Ishikawa (cell line): ENCODE data around the gene PEX12.

Experiments
- CREB1 ChIP-seq: IDR thresholded peaks from 2 replicates; pipeline ENCODE4 v1.6.1; 2012; ENCODE audit warnings: low read depth
- NFIC ChIP-seq: IDR thresholded peaks from 2 replicates; pipeline ENCODE4 v1.6.1; 2012
- TAF1 ChIP-seq: IDR thresholded peaks from 2 replicates; pipeline ENCODE4 v1.6.1; 2012; ENCODE audit warnings: low read depth, mild to moderate bottlenecking
- YY1 ChIP-seq: IDR thresholded peaks from 2 replicates; pipeline ENCODE4 v1.6.1; 2012; ENCODE audit warnings: low read depth
- ZBTB7A ChIP-seq: IDR thresholded peaks from 2 replicates; pipeline ENCODE4 v1.6.1; 2012; ENCODE audit warnings: low read depth
- TF ChIP-seq, protein P1 (sequence below): IDR thresholded peaks from 2 replicates; pipeline ENCODE4 v1.6.1; 2012; ENCODE audit warnings: low read depth, mild to moderate bottlenecking
- TF ChIP-seq, protein P2 (sequence below): IDR thresholded peaks from 2 replicates; pipeline ENCODE4 v1.6.1; 2012

DNA sequence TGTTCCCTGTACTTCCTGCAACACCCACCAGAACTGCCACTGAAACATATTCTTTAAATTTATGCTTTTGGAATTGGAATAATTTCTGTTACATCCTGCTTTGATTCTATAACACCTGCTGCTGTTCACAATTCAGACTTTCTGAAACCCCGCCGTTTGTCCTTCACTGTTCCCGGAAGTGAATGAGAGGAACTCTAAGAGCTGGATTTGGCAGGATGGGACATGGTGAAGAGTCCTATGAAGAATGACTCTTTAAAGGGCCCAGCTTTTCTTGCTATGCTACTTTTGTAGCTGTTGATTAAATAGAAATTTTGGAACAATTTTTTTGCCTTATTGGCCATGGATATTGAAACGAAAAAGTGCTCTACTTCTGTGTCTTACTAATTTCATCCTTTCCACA, 17.7 kb upstream of the PEX12 start:
- TF ChIP-seq, protein P1, sequence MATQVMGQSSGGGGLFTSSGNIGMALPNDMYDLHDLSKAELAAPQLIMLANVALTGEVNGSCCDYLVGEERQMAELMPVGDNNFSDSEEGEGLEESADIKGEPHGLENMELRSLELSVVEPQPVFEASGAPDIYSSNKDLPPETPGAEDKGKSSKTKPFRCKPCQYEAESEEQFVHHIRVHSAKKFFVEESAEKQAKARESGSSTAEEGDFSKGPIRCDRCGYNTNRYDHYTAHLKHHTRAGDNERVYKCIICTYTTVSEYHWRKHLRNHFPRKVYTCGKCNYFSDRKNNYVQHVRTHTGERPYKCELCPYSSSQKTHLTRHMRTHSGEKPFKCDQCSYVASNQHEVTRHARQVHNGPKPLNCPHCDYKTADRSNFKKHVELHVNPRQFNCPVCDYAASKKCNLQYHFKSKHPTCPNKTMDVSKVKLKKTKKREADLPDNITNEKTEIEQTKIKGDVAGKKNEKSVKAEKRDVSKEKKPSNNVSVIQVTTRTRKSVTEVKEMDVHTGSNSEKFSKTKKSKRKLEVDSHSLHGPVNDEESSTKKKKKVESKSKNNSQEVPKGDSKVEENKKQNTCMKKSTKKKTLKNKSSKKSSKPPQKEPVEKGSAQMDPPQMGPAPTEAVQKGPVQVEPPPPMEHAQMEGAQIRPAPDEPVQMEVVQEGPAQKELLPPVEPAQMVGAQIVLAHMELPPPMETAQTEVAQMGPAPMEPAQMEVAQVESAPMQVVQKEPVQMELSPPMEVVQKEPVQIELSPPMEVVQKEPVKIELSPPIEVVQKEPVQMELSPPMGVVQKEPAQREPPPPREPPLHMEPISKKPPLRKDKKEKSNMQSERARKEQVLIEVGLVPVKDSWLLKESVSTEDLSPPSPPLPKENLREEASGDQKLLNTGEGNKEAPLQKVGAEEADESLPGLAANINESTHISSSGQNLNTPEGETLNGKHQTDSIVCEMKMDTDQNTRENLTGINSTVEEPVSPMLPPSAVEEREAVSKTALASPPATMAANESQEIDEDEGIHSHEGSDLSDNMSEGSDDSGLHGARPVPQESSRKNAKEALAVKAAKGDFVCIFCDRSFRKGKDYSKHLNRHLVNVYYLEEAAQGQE, result no peak
- TF ChIP-seq ZBTB7A, result no peak
- no peak for TF ChIP-seq CREB1
- no peak for TF ChIP-seq NFIC
- no peak for TF ChIP-seq TAF1
- TF ChIP-seq YY1, result no peak
- TF ChIP-seq, protein P2, sequence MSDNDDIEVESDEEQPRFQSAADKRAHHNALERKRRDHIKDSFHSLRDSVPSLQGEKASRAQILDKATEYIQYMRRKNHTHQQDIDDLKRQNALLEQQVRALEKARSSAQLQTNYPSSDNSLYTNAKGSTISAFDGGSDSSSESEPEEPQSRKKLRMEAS, result no peak
